Measurements from ENCODE around the gene ADAM12.

DNA sequence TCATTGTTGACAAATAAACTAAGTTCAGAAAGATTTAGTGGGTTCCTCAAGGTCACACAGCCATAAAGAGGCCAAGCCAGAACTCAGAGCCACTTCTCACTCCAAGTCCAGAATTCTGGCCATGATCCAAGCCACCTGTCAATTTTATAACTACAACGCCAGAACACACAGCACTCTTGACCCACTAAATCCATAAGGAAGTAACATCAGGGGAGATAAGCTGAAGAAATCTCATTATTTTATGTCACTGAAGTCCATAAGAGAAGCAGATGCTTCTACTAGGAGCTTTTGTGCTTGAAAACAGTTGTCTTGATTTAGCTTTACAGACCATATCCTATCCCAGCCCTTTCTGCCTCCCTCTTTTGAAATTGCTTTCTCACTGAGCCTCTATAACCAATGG is 15.9 kb downstream of the ADAM12 start:
- TF ChIP-seq, protein P1, sequence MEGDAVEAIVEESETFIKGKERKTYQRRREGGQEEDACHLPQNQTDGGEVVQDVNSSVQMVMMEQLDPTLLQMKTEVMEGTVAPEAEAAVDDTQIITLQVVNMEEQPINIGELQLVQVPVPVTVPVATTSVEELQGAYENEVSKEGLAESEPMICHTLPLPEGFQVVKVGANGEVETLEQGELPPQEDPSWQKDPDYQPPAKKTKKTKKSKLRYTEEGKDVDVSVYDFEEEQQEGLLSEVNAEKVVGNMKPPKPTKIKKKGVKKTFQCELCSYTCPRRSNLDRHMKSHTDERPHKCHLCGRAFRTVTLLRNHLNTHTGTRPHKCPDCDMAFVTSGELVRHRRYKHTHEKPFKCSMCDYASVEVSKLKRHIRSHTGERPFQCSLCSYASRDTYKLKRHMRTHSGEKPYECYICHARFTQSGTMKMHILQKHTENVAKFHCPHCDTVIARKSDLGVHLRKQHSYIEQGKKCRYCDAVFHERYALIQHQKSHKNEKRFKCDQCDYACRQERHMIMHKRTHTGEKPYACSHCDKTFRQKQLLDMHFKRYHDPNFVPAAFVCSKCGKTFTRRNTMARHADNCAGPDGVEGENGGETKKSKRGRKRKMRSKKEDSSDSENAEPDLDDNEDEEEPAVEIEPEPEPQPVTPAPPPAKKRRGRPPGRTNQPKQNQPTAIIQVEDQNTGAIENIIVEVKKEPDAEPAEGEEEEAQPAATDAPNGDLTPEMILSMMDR (IDR thresholded peaks at IDR 0.05 in 8 of 11, conservative IDR thresholded peaks at IDR 0.05 in 3 of 11): no peak
- no peak for TF ChIP-seq POLR2AphosphoS5 (IDR thresholded peaks at IDR 0.05)

Data from spleen (tissue), 7 donors.